Measurements from ENCODE around the gene SORCS2.

The SORCS2 gene

GRCh38 chr4:7781366-7781765 is 589.0 kb downstream of the SORCS2 start:
- no peak overlapping the region for H3K4me3 Mint-ChIP-seq
- H3K9me3 Mint-ChIP-seq, result no peaks in the 10 kb centered on the region
- peaks cover 47% of the 10 kb centered on the region for H3K36me3 Mint-ChIP-seq
- ATAC-seq (no peak), DNase-seq (ENCODE audit: low spot score in 2 of 2) (no peak)
- H3K27ac Mint-ChIP-seq, result peak overlapping the region; percentile 65
- H3K4me1 Mint-ChIP-seq, result peaks cover 35% of the 10 kb centered on the region

- no peak overlapping the region for H3K27ac Mint-ChIP-seq
- H3K36me3 Mint-ChIP-seq, result peaks cover 46% of the 10 kb centered on the region
- ATAC-seq, result no peak
- no peak for DNase-seq (ENCODE audit: low spot score in 2 of 2)
- no peak overlapping the region for H3K4me3 Mint-ChIP-seq
- H3K9me3 Mint-ChIP-seq, result no peaks in the 10 kb centered on the region
- peaks cover 35% of the 10 kb centered on the region for H3K4me1 Mint-ChIP-seq
These were observed 589.7 kb downstream of the SORCS2 start for GRCh38 chr4:7781993-7782392.

GRCh38 chr4:7782783-7783182 is 590.4 kb downstream of the SORCS2 start:
- peaks cover 40% of the 10 kb centered on the region for H3K36me3 Mint-ChIP-seq
- DNase-seq (ENCODE audit: low spot score in 2 of 2) (no peak), ATAC-seq (peak; percentile 45)
- H3K4me3 Mint-ChIP-seq, result no peak overlapping the region
- peaks cover 35% of the 10 kb centered on the region for H3K4me1 Mint-ChIP-seq
- no peaks in the 10 kb centered on the region for H3K9me3 Mint-ChIP-seq
- no peak overlapping the region for H3K27ac Mint-ChIP-seq

- Mint-ChIP-seq H3K9me3 (no peaks in the 10 kb centered on the region), H3K27ac (peak overlapping the region; percentile 30), H3K4me3 (no peak overlapping the region), H3K36me3 (peaks cover 33% of the 10 kb centered on the region), H3K4me1 (peaks cover 29% of the 10 kb centered on the region)
- DNase-seq (ENCODE audit: low spot score in 2 of 2), result no peak
- no peak for ATAC-seq
These were observed 591.2 kb downstream of the SORCS2 start for GRCh38 chr4:7783541-7783940.

GRCh38 chr4:7784131-7784870 is 592.0 kb downstream of the SORCS2 start:
- DNase-seq (ENCODE audit: low spot score in 2 of 2) (no peak), ATAC-seq (no peak)
- H3K9me3 Mint-ChIP-seq, result no peaks in the 10 kb centered on the region
- peaks cover 30% of the 10 kb centered on the region for H3K36me3 Mint-ChIP-seq
- peak overlapping the region; percentile 30 for H3K27ac Mint-ChIP-seq
- peaks cover 23% of the 10 kb centered on the region for H3K4me1 Mint-ChIP-seq
- no peak overlapping the region for H3K4me3 Mint-ChIP-seq

- H3K9me3 Mint-ChIP-seq, result no peaks in the 10 kb centered on the region
- peaks cover 31% of the 10 kb centered on the region for H3K36me3 Mint-ChIP-seq
- H3K4me1 Mint-ChIP-seq, result peaks cover 23% of the 10 kb centered on the region
- H3K4me3 Mint-ChIP-seq, result no peak overlapping the region
- ATAC-seq, result peak; percentile 60
- H3K27ac Mint-ChIP-seq, result no peak overlapping the region
- DNase-seq (ENCODE audit: low spot score in 2 of 2), result no peak
These were observed 592.7 kb downstream of the SORCS2 start for GRCh38 chr4:7785017-7785416.

- Mint-ChIP-seq H3K27ac (no peak overlapping the region), H3K36me3 (peaks cover 22% of the 10 kb centered on the region), H3K4me3 (no peak overlapping the region), H3K4me1 (peaks cover 19% of the 10 kb centered on the region), H3K9me3 (no peaks in the 10 kb centered on the region)
- DNase-seq (ENCODE audit: low spot score in 2 of 2), result no peak
- no peak for ATAC-seq
These were observed 593.7 kb downstream of the SORCS2 start for GRCh38 chr4:7786040-7786439.

GRCh38 chr4:7786517-7786916 is 594.2 kb downstream of the SORCS2 start:
- Mint-ChIP-seq H3K9me3 (no peaks in the 10 kb centered on the region), H3K4me1 (peaks cover 14% of the 10 kb centered on the region), H3K36me3 (peaks cover 25% of the 10 kb centered on the region), H3K4me3 (no peak overlapping the region), H3K27ac (no peak overlapping the region)
- ATAC-seq, result no peak
- no peak for DNase-seq (ENCODE audit: low spot score in 2 of 2)

- Mint-ChIP-seq H3K27ac (no peak overlapping the region), H3K36me3 (peaks cover 31% of the 10 kb centered on the region), H3K4me1 (peaks cover 9% of the 10 kb centered on the region), H3K4me3 (no peak overlapping the region), H3K9me3 (no peaks in the 10 kb centered on the region)
- DNase-seq (ENCODE audit: low spot score in 2 of 2) (no peak), ATAC-seq (no peak)
These were observed 594.7 kb downstream of the SORCS2 start for GRCh38 chr4:7787067-7787466.

- H3K9me3 Mint-ChIP-seq, result no peaks in the 10 kb centered on the region
- no peak for ATAC-seq
- H3K27ac Mint-ChIP-seq, result no peak overlapping the region
These were observed 595.4 kb downstream of the SORCS2 start for GRCh38 chr4:7787681-7788141.

GRCh38 chr4:7788193-7788592 is 595.9 kb downstream of the SORCS2 start:
- Mint-ChIP-seq H3K27ac (no peak overlapping the region), H3K36me3 (peaks cover 42% of the 10 kb centered on the region), H3K9me3 (no peaks in the 10 kb centered on the region), H3K4me1 (peaks cover 6% of the 10 kb centered on the region), H3K4me3 (no peak overlapping the region)
- no peak for ATAC-seq
- DNase-seq (ENCODE audit: low spot score in 2 of 2), result no peak

More at GRCh38 chr4:7787681-7788141, 595.4 kb downstream of the SORCS2 start:
- Mint-ChIP-seq H3K36me3 (peaks cover 37% of the 10 kb centered on the region), H3K4me3 (no peak overlapping the region), H3K4me1 (peaks cover 6% of the 10 kb centered on the region)
- DNase-seq (ENCODE audit: low spot score in 2 of 2), result no peak

GRCh38 chr4:7788694-7789425 is 596.5 kb downstream of the SORCS2 start:
- Mint-ChIP-seq H3K4me1 (peaks cover under 1% of the 10 kb centered on the region), H3K36me3 (peaks cover 43% of the 10 kb centered on the region), H3K4me3 (no peak overlapping the region), H3K27ac (no peak overlapping the region), H3K9me3 (no peaks in the 10 kb centered on the region)
- ATAC-seq (no peak), DNase-seq (ENCODE audit: low spot score in 2 of 2) (no peak)

- Mint-ChIP-seq H3K27ac (no peak overlapping the region), H3K9me3 (no peaks in the 10 kb centered on the region), H3K36me3 (peaks cover 45% of the 10 kb centered on the region), H3K4me1 (no peaks in the 10 kb centered on the region), H3K4me3 (no peak overlapping the region)
- no peak for ATAC-seq
- no peak for DNase-seq (ENCODE audit: low spot score in 2 of 2)
These were observed 597.7 kb downstream of the SORCS2 start for GRCh38 chr4:7790023-7790422.

GRCh38 chr4:7790999-7791398 is 598.7 kb downstream of the SORCS2 start:
- no peak overlapping the region for H3K4me3 Mint-ChIP-seq

More at GRCh38 chr4:7790999-7791398, 598.7 kb downstream of the SORCS2 start:
- no peaks in the 10 kb centered on the region for H3K4me1 Mint-ChIP-seq
- peaks cover 46% of the 10 kb centered on the region for H3K36me3 Mint-ChIP-seq
- no peak for DNase-seq (ENCODE audit: low spot score in 2 of 2)
- no peaks in the 10 kb centered on the region for H3K9me3 Mint-ChIP-seq
- H3K27ac Mint-ChIP-seq, result no peak overlapping the region
- no peak for ATAC-seq
